GM23338 (cell line): Measurements from ENCODE around the gene GLG1.

Source experiments
- EZH2 ChIP-seq: fragments of 200-600 bp; sonication (generic); IDR thresholded peaks from one replicate; pipeline ENCODE4 v1.8.0; 2017; ENCODE audit warnings: antibody characterized with exemption, mild to moderate bottlenecking, low read depth; ENCODE audit not compliant: unreplicated experiment
- EZH2phosphoT487 ChIP-seq: fragments of 200-600 bp; sonication (generic); IDR thresholded peaks from one replicate; pipeline ENCODE4 v1.8.1; 2018; ENCODE audit warnings: antibody characterized with exemption; ENCODE audit not compliant: unreplicated experiment
- JUNB ChIP-seq: IDR thresholded peaks from one replicate; pipeline ENCODE4 v1.6.1; 2016; ENCODE audit warnings: antibody characterized with exemption; ENCODE audit not compliant: unreplicated experiment
- NANOG ChIP-seq: IDR thresholded peaks from 2 replicates; pipeline ENCODE4 v1.6.1; 2016; ENCODE audit warnings: antibody characterized with exemption, borderline replicate concordance
- POLR2AphosphoS5 ChIP-seq: IDR thresholded peaks from 2 replicates; pipeline ENCODE4 v1.6.1; 2016; ENCODE audit warnings: antibody characterized with exemption, low read depth
- ZNF114 ChIP-seq: fragments of 250-450 bp; sonication (Bioruptor Pico); IDR thresholded peaks from 2 replicates; pipeline ENCODE4 v1.5.0; 2020; ENCODE audit warnings: mild to moderate bottlenecking, moderate library complexity
- TF ChIP-seq, protein P1 (sequence below), 2 experiments: fragments of 200-600 bp in 1 of 2; sonication (generic) in 1 of 2; conservative IDR thresholded peaks; 2 replicates each; pipeline versions ENCODE4 v1.5.1 to v1.6.1; 2016 to 2017; ENCODE audit warnings: antibody characterized with exemption in 2 of 2, low read depth in 2 of 2, mild to moderate bottlenecking in 2 of 2, moderate library complexity in 1 of 2
- TF ChIP-seq, protein P2 (sequence below): IDR thresholded peaks from 2 replicates; pipeline ENCODE4 v1.6.1; 2016; ENCODE audit warnings: antibody characterized with exemption
- TF ChIP-seq, protein P3 (sequence below): IDR thresholded peaks from one replicate; pipeline ENCODE4 v1.6.1; 2018; ENCODE audit warnings: antibody characterized with exemption; ENCODE audit not compliant: unreplicated experiment

DNA sequence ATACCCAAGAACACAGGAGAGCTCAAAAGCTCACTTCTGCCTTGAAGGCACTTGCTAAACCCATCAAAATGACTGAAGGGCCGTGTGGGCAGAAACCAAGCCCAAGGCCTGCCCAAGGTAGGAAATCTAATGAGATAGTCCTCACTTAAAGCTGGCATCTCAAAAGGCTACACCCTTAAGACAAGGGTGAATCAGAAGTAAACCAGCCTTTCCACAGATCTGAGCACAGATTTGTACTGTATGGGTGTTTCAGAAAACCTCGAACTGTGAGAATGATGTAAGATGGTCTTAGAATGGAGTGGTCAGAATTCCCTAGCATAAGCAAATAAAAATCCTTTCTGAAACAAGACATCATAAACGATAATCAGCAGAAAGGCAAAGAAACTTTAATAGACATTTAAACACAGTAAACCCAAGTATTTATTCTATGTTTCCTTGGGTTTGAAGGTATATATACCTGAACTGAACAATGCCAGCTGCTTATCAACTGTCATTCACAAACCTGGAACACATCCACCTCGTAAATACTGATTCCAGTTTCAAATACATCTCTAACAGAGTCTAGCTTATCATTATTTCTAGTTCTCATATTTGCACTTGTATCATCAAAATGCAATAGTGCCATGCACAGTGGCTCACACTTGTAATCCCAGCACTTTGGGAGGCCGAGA is 37.8 kb downstream of the GLG1 start:
- TF ChIP-seq, protein P1, sequence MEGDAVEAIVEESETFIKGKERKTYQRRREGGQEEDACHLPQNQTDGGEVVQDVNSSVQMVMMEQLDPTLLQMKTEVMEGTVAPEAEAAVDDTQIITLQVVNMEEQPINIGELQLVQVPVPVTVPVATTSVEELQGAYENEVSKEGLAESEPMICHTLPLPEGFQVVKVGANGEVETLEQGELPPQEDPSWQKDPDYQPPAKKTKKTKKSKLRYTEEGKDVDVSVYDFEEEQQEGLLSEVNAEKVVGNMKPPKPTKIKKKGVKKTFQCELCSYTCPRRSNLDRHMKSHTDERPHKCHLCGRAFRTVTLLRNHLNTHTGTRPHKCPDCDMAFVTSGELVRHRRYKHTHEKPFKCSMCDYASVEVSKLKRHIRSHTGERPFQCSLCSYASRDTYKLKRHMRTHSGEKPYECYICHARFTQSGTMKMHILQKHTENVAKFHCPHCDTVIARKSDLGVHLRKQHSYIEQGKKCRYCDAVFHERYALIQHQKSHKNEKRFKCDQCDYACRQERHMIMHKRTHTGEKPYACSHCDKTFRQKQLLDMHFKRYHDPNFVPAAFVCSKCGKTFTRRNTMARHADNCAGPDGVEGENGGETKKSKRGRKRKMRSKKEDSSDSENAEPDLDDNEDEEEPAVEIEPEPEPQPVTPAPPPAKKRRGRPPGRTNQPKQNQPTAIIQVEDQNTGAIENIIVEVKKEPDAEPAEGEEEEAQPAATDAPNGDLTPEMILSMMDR (conservative IDR thresholded peaks at IDR 0.05; ENCODE audit: low read depth in 2 of 2) = no peak
- TF ChIP-seq JUNB = no peak
- TF ChIP-seq EZH2phosphoT487 = no peak
- no peak for TF ChIP-seq NANOG
- TF ChIP-seq ZNF114 (CRISPR knock-in tag) = no peak
- TF ChIP-seq, protein P2, sequence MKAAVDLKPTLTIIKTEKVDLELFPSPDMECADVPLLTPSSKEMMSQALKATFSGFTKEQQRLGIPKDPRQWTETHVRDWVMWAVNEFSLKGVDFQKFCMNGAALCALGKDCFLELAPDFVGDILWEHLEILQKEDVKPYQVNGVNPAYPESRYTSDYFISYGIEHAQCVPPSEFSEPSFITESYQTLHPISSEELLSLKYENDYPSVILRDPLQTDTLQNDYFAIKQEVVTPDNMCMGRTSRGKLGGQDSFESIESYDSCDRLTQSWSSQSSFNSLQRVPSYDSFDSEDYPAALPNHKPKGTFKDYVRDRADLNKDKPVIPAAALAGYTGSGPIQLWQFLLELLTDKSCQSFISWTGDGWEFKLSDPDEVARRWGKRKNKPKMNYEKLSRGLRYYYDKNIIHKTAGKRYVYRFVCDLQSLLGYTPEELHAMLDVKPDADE = no peak
- TF ChIP-seq, protein P3, sequence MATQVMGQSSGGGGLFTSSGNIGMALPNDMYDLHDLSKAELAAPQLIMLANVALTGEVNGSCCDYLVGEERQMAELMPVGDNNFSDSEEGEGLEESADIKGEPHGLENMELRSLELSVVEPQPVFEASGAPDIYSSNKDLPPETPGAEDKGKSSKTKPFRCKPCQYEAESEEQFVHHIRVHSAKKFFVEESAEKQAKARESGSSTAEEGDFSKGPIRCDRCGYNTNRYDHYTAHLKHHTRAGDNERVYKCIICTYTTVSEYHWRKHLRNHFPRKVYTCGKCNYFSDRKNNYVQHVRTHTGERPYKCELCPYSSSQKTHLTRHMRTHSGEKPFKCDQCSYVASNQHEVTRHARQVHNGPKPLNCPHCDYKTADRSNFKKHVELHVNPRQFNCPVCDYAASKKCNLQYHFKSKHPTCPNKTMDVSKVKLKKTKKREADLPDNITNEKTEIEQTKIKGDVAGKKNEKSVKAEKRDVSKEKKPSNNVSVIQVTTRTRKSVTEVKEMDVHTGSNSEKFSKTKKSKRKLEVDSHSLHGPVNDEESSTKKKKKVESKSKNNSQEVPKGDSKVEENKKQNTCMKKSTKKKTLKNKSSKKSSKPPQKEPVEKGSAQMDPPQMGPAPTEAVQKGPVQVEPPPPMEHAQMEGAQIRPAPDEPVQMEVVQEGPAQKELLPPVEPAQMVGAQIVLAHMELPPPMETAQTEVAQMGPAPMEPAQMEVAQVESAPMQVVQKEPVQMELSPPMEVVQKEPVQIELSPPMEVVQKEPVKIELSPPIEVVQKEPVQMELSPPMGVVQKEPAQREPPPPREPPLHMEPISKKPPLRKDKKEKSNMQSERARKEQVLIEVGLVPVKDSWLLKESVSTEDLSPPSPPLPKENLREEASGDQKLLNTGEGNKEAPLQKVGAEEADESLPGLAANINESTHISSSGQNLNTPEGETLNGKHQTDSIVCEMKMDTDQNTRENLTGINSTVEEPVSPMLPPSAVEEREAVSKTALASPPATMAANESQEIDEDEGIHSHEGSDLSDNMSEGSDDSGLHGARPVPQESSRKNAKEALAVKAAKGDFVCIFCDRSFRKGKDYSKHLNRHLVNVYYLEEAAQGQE = no peak
- no peak for TF ChIP-seq POLR2AphosphoS5
- no peak for TF ChIP-seq EZH2
